ENCODE data around the gene FAM120A. TPM values are rescaled to one million over a fixed set of nuclear protein-coding genes. Genes with fewer than 3 reads are reported as not detected.

Gene FAM120A
- total RNA-seq, 1 donor from 2014 or later: 57.3 TPM

GRCh38 chr9:93541581-93542349, 90.3 kb downstream of the FAM120A start:
- TF ChIP-seq CTCF (conservative IDR thresholded peaks at IDR 0.05): no peak
- no peaks in the 10 kb centered on the region for H3K9me3 Mint-ChIP-seq
- H3K36me3 Mint-ChIP-seq (ENCODE audit: low read depth): peaks cover 7% of the 10 kb centered on the region
- H3K4me3 Mint-ChIP-seq: no peak overlapping the region
- no peaks in the 10 kb centered on the region for H3K27me3 Mint-ChIP-seq (ENCODE audit: low read depth)
- no peak for DNase-seq (ENCODE audit: low read depth, low spot score)
- no peak overlapping the region for H3K27ac Mint-ChIP-seq (ENCODE audit: unreplicated experiment)
- H3K4me1 Mint-ChIP-seq: no peaks in the 10 kb centered on the region

GRCh38 chr9:93543117-93543516, 91.6 kb downstream of the FAM120A start:
- Mint-ChIP-seq H3K27me3 (ENCODE audit: low read depth) (no peaks in the 10 kb centered on the region), H3K27ac (ENCODE audit: unreplicated experiment) (no peak overlapping the region), H3K4me3 (no peak overlapping the region), H3K9me3 (no peaks in the 10 kb centered on the region), H3K4me1 (no peaks in the 10 kb centered on the region), H3K36me3 (ENCODE audit: low read depth) (peaks cover 7% of the 10 kb centered on the region)
- TF ChIP-seq CTCF (conservative IDR thresholded peaks at IDR 0.05): no peak
- no peak for DNase-seq (ENCODE audit: low read depth, low spot score)

- H3K4me3 Mint-ChIP-seq: no peak overlapping the region
- peaks cover 11% of the 10 kb centered on the region for H3K36me3 Mint-ChIP-seq (ENCODE audit: low read depth)
- no peak for DNase-seq (ENCODE audit: low read depth, low spot score)
- H3K9me3 Mint-ChIP-seq: no peaks in the 10 kb centered on the region
- no peak overlapping the region for H3K27ac Mint-ChIP-seq (ENCODE audit: unreplicated experiment)
- TF ChIP-seq CTCF (conservative IDR thresholded peaks at IDR 0.05): no peak
- H3K27me3 Mint-ChIP-seq (ENCODE audit: low read depth): no peaks in the 10 kb centered on the region
- H3K4me1 Mint-ChIP-seq: peaks cover 3% of the 10 kb centered on the region
Observed at GRCh38 chr9:93546356-93546755, 94.9 kb downstream of the FAM120A start.

GRCh38 chr9:93549611-93550010, 98.1 kb downstream of the FAM120A start:
- no peak for TF ChIP-seq CTCF (conservative IDR thresholded peaks at IDR 0.05)
- Mint-ChIP-seq H3K27ac (ENCODE audit: unreplicated experiment) (no peak overlapping the region), H3K4me1 (peaks cover 9% of the 10 kb centered on the region), H3K9me3 (no peaks in the 10 kb centered on the region), H3K27me3 (ENCODE audit: low read depth) (no peaks in the 10 kb centered on the region), H3K36me3 (ENCODE audit: low read depth) (peaks cover 18% of the 10 kb centered on the region), H3K4me3 (no peak overlapping the region)
- DNase-seq (ENCODE audit: low read depth, low spot score): no peak

GRCh38 chr9:93552923-93553322, 101.4 kb downstream of the FAM120A start:
- Mint-ChIP-seq H3K27ac (ENCODE audit: unreplicated experiment) (no peak overlapping the region), H3K9me3 (no peaks in the 10 kb centered on the region), H3K4me3 (no peak overlapping the region), H3K4me1 (peaks cover 21% of the 10 kb centered on the region), H3K27me3 (ENCODE audit: low read depth) (no peaks in the 10 kb centered on the region), H3K36me3 (ENCODE audit: low read depth) (peaks cover 20% of the 10 kb centered on the region)
- no peak for DNase-seq (ENCODE audit: low read depth, low spot score)
- no peak for TF ChIP-seq CTCF (conservative IDR thresholded peaks at IDR 0.05)
